ENCODE data around the gene NOS1AP.

DNA sequence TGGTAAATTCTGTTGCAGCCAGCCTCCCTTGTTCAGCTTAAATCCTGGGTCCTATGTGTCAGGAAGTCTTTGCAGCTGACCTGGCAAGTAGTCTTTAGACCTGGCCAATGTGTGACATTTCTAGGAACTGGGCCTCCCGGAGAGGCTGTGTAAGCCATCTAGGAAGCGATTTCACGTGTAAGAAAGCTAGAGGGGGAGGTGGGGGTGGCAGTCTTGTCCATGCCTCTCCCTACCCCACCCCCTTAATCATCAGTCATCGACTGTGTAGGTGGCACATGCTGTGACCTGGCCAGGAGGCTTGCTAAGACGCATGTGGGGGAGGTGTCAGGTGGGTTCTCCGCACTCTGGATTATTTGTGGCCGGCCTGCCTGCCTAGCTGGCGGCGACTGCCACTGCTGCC, 320.5 kb downstream of the NOS1AP start:
- TF ChIP-seq, protein P1, sequence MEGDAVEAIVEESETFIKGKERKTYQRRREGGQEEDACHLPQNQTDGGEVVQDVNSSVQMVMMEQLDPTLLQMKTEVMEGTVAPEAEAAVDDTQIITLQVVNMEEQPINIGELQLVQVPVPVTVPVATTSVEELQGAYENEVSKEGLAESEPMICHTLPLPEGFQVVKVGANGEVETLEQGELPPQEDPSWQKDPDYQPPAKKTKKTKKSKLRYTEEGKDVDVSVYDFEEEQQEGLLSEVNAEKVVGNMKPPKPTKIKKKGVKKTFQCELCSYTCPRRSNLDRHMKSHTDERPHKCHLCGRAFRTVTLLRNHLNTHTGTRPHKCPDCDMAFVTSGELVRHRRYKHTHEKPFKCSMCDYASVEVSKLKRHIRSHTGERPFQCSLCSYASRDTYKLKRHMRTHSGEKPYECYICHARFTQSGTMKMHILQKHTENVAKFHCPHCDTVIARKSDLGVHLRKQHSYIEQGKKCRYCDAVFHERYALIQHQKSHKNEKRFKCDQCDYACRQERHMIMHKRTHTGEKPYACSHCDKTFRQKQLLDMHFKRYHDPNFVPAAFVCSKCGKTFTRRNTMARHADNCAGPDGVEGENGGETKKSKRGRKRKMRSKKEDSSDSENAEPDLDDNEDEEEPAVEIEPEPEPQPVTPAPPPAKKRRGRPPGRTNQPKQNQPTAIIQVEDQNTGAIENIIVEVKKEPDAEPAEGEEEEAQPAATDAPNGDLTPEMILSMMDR (conservative IDR thresholded peaks at IDR 0.05), result no peak
- TF ChIP-seq ZFX (IDR thresholded peaks at IDR 0.05), result no peak

Measured in C4-2B (cell line).